IPS-NIHi7 (cell line): Measurements from ENCODE around the gene TTF1.

Experiments
- DNase-seq: peaks from one replicate; pipeline ENCODE4 v3.0.0; 2012; ENCODE audit warnings: mixed read lengths; ENCODE audit errors: extremely low spot score

TTF1 gene

GRCh38 chr9:132366481-132366880, 40.2 kb downstream of the TTF1 start:
- no peak for DNase-seq

GRCh38 chr9:132365986-132366385, 40.7 kb downstream of the TTF1 start:
- DNase-seq: no peak

GRCh38 chr9:132364068-132364467, 42.6 kb downstream of the TTF1 start:
- DNase-seq: no peak

DNA sequence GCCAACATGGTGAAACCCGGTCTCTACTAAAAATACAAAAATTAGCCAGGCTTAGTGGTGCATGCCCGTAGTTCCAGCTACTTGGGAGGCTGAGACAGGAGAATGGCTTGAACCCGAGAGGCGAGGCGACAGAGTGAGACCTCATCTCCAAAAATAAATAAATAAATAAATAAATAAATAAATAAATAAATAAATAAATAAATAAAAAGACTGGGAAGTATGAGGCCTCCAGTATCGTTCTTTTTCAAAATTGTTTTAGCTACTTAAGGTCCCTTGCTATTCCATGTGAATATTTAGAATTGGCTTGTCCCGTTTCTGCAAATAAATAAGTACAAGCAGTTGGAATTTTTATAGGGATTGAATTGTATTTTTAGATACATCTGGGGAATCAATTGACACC, 48.9 kb downstream of the TTF1 start:
- DNase-seq: no peak

GRCh38 chr9:132356324-132356924, 50.2 kb downstream of the TTF1 start:
- no peak for DNase-seq

DNA sequence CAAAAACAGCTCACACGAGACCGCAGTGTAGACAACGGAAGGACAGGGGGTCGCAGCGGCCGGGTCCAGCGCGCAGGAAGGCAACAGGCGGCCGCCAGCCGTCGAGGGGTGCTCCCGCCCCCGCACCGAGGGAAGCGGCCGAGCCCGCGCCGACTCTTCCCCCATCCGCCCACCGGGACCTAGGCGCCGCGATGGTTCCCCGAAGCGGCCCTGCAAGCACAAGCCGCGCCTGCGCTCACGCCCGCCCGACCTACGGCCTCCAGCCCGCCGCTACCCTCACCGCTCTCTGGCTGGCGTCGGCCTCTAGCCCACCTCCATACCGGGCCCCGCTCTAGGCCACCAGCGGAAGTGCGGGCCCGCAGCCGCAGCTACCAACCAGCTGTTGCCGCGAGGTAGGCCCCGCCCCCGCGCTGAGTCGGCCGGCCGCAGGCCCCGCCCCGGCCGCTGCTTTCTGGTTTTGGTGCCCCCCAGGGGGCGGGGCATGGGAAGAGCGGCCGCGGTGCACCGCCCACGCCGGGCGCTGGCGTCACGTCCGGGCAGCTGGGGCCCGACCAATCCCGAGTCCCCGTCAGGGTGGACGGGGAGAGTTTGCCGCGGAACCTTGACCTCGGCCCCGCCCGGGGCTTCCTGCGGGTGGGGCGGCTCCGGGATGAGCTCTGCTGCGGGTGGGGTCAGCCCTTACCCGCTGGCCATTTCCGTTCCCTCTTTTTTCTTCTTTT, 51.8 kb downstream of the TTF1 start, which contains the start of gene SETX:
Gene SETX, minus strand, starts transcription at position 350 of the 719 bp plus-strand sequence. CDS start 5,558 bp downstream, outside the sequence.
- DNase-seq: peak; percentile 100

GRCh38 chr9:132351404-132352045, 55.1 kb downstream of the TTF1 start:
- DNase-seq: no peak

GRCh38 chr9:132350861-132351315, 55.8 kb downstream of the TTF1 start:
- DNase-seq: no peak

GRCh38 chr9:132348676-132349075, 58.0 kb downstream of the TTF1 start:
- DNase-seq: no peak

GRCh38 chr9:132346177-132346576, 60.5 kb downstream of the TTF1 start:
- DNase-seq: no peak

- no peak for DNase-seq
Measured at GRCh38 chr9:132341177-132341840, 65.3 kb downstream of the TTF1 start.

DNA sequence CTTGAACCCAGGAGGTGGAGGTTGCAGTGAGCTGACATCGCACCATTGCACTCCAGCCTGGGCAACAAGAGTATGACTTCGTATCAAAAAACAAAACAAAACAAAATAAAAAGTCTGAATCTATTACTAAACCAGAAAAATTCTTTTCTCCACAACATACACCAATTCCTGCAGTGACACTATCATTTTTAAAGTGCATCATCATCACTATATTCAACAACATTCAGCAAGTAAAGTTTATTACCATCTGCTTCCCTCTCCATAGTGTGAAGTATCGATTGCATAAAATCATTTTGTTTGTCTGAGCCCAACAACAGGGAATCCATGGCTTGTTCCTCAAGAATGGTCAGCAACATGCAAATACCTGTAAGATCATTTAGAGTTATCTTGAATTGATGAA, 72.3 kb downstream of the TTF1 start:
- DNase-seq: no peak

DNA sequence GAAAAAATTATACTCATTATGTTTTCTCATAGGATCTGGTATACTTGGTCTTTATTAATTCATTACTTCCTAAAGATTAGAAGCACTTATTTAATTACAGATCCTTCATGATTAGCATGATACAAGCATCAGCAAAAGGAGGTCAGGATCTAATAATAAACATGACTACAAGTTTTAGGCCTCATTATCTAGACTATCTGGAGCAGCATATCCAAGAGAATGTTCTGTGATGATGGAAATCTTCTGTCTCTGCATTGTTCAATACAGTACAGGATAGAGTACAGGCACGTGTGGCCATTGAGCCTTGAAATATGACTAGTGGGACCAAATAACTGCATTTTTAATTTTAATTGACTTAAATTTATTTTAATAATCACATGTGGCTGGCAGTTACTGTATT, 73.1 kb downstream of the TTF1 start:
- no peak for DNase-seq

GRCh38 chr9:132328580-132328979, 78.1 kb downstream of the TTF1 start:
- no peak for DNase-seq

DNA sequence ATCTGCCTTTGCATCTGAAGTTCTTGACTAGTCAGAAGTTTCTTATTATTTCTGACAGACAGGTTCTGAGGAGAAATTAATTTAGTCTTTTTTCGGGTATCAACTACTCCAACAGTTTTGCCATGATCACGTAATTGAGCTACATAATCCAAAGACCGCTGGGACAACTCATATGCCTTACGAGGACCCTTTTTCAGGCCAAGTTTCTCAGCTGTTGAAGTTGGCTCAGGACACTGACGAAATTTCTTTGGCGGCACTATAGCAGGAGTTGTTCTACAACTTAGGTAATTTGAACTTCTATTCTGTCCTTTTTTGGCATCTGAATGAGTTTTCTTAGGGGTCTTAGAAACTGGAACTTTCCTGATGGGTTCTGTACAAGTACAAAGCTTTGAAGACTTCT, 79.1 kb downstream of the TTF1 start:
- DNase-seq: no peak
